HepG2 (cell line): ENCODE results near the gene TRMT1L. TPM values are rescaled to one million over a fixed set of nuclear protein-coding genes. Genes with fewer than 3 reads are reported as not detected.

Source experiments
- ATAC-seq: fragments of 200-7000 bp; cut with Tn5 transposase; 3 replicates; pipeline ENCODE4 v1.9.1; 2020; ENCODE audit warnings: mild to moderate bottlenecking, moderate library complexity
- BruUV-seq: library from RNA; stranded (reverse); fragments of 400-500 nt; replicated peaks from 2 replicates; lab custom pipeline; 2021; lab: Mats Ljungman, UMichigan
- CTCF ChIA-PET: fragments of 300-600 bp; formaldehyde crosslinking; extraction: SDS; loops from one replicate; lab custom pipeline; 2021; ENCODE audit warnings: low total read pairs, inconsistent platforms, low intra/inter-chr PET ratio; lab: Yijun Ruan, JAX
- POLR2A ChIA-PET: fragments of 350-600 bp; sonication (Branson Sonifier 250); formaldehyde crosslinking; loops from one replicate; lab custom pipeline; 2020; ENCODE audit warnings: antibody characterized with exemption, inconsistent platforms; lab: Yijun Ruan, JAX
- DNase-seq: peaks from one replicate; pipeline ENCODE4 v3.0.0-alpha.2; 2015; ENCODE audit warnings: low spot score
- FAIRE-seq: peaks from 3 replicates; lab custom pipeline; 2011; peaks lifted over from hg19 to GRCh38; lab: Jason Lieb, UNC
- H2AFZ ChIP-seq: one replicate; pipeline ENCODE4 v1.6.1; 2011; ENCODE audit warnings: low read length, inconsistent platforms
- H3K27ac ChIP-seq: fragments of 300-600 bp; 3 replicates; pipeline ENCODE4 v1.8.0; 2011; ENCODE audit warnings: mixed run types, mild to moderate bottlenecking, mixed read lengths, low read length, inconsistent platforms; ENCODE audit not compliant: insufficient read depth; ENCODE audit errors: extremely low read length
- H3K27me3 ChIP-seq, 2 experiments: fragments of 200-600 bp in 1 of 2; 2 replicates in 1 of 2; 3 replicates in 1 of 2; pipeline versions ENCODE4 v1.6.0 to v1.8.0; 2011; ENCODE audit warnings: low read length in 2 of 2, mild to moderate bottlenecking in 2 of 2, moderate library complexity in 2 of 2, inconsistent platforms in 1 of 2; ENCODE audit not compliant: insufficient read depth in 2 of 2, control insufficient read depth in 1 of 2
- H3K36me3 ChIP-seq, 2 experiments: fragments of 200-600 bp in 1 of 2; replicated peaks in 1 of 2; 2 replicates in 1 of 2; 3 replicates in 1 of 2; pipeline versions ENCODE4 v1.5.1 to v1.8.0; 2011; ENCODE audit warnings: low read length in 2 of 2, inconsistent platforms in 1 of 2; ENCODE audit not compliant: insufficient read depth in 2 of 2, control insufficient read depth in 1 of 2
- H3K4me1 ChIP-seq: 2 replicates; pipeline ENCODE4 v1.5.1; 2012; ENCODE audit warnings: low read length, inconsistent platforms; ENCODE audit not compliant: insufficient read depth
- H3K4me2 ChIP-seq: 2 replicates; pipeline ENCODE4 v1.6.0; 2011; ENCODE audit warnings: low read depth, low read length, inconsistent platforms
- H3K4me3 ChIP-seq, 3 experiments: fragments of 200-600 bp in 1 of 3; sonication (generic), shearing (Covaris generic) in 1 of 3; replicated peaks in 1 of 3; 2 replicates each; pipeline ENCODE4 v1.5.1; 2011 to 2016; ENCODE audit warnings: low read length in 3 of 3, inconsistent platforms in 2 of 3, low read depth in 2 of 3, mild to moderate bottlenecking in 2 of 3, control low read depth in 1 of 3, mixed read lengths in 1 of 3; ENCODE audit not compliant: insufficient read depth in 1 of 3
- H3K79me2 ChIP-seq: one replicate; pipeline ENCODE4 v1.6.1; 2011; ENCODE audit warnings: low read length, inconsistent platforms; ENCODE audit not compliant: insufficient read depth
- H3K9ac ChIP-seq: 2 replicates; pipeline ENCODE4 v1.6.0; 2011; ENCODE audit warnings: mild to moderate bottlenecking, low read depth, low read length, inconsistent platforms; ENCODE audit not compliant: insufficient read depth
- H3K9me3 ChIP-seq: 2 replicates; pipeline ENCODE4 v1.5.1; 2012; ENCODE audit warnings: mild to moderate bottlenecking, low read length
- H4K20me1 ChIP-seq: 2 replicates; pipeline ENCODE4 v1.6.0; 2011; ENCODE audit warnings: inconsistent platforms, mild to moderate bottlenecking, low read length, moderate library complexity; ENCODE audit not compliant: insufficient read depth
- DNMT3B ChIP-seq: conservative IDR thresholded peaks from 2 replicates; pipeline ENCODE4 v1.6.1; 2016; ENCODE audit warnings: missing biosample characterization, control low read depth
- MXI1 ChIP-seq: IDR thresholded peaks from 3 replicates; pipeline ENCODE4 v1.6.1; 2012; ENCODE audit warnings: low read depth, low read length, inconsistent platforms, borderline replicate concordance
- ZNF615 ChIP-seq: sonication (generic); formaldehyde crosslinking; IDR thresholded peaks from 2 replicates; pipeline ENCODE4 v1.5.0; 2020; ENCODE audit warnings: mild to moderate bottlenecking, missing genetic modification reagents, borderline replicate concordance
- WGBS: methylation state at CpG from one replicate; pipeline ENCODE4 v1.1.6; 2017; ENCODE audit warnings: low lambda C conversion rate; 5-methylcytosine and 5-hydroxymethylcytosine counted together
- in situ Hi-C: cut with HindIII; loops from 2 replicates; pipeline ENCODE4 v1.10.0; 2017; ENCODE audit warnings: low pct_unique_long_range_greater_than_20kb; ENCODE audit not compliant: extremely low pct_ligation_motif_present
- intact Hi-C: fragments of 100-400 bp; cut with micrococcal nuclease; formaldehyde crosslinking; loops from one replicate; pipeline ENCODE4 v1.10.0; 2022; ENCODE audit not compliant: unreplicated experiment
- polyA plus RNA-seq, 8 experiments: library from polyadenylated mRNA; depleted of rRNA in 3 of 8; stranded (reverse) in 7 of 8; unstranded in 1 of 8; fragments of >200 nt; fragmentation: Illumina TruSeq in 4 of 8; extraction: Trizol in 4 of 8; gene quantifications; 2 replicates each; pipeline versions ENCODE4 v1.2.1 to v1.2.3, GENCODE V29; 2011 to 2016; ENCODE audit warnings: low read depth in 4 of 8, missing spikeins in 1 of 8, mixed read lengths in 1 of 8; ENCODE audit not compliant: insufficient read depth in 1 of 8
- total RNA-seq, 5 experiments: library from RNA; depleted of rRNA; stranded (reverse); fragments of >200 nt; fragmentation: Illumina TruSeq; extraction: Trizol; gene quantifications; 2 replicates each; pipeline ENCODE4 v1.2.3, GENCODE V29; 2016; ENCODE audit warnings: low read depth in 1 of 5
- TF ChIP-seq, protein P1 (sequence below): sonication (generic); formaldehyde crosslinking; IDR thresholded peaks from 2 replicates; pipeline ENCODE4 v1.8.0; 2022; ENCODE audit warnings: mild to moderate bottlenecking, missing genetic modification reagents, borderline replicate concordance

The TRMT1L gene
- total and polyA plus RNA-seq, 2 of the 13 experiments (the other 11 are each of a cell fraction or from before 2014, with no cell fraction given): 17.9 to 19.2 TPM

DNA sequence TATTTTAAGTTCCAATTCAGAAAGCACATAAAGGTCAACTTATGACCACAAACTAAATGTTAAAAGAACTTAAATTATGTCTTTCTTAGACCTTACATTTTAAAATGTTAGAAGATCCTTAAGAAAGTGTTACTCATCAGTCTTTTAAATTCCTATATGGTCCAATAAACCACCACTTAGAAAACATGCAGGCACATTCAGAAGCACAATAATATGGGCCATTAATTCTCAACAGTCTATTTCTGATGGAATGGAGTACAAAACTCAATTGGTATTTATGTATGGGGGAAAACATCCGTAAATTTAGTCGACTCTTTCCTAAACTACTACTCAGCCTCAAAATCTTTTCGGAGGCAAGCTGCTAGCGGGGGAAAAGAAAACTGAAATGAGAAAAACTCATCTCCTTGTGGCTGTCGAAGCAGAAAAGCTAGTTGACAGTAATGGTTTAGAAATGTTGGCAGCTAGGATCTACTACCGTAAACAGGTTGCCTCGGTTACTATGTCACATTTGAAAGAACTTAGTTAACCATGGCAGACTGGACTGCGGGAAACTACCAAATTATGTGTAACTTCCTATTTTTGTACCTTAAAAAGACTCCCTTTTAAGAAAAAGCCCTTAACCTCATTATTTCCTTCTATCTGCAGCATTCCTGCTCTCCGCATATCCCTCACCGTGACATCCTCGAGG is 1.0 kb downstream of the TRMT1L start:
- no peak for ATAC-seq
- no peaks in the 10 kb centered on the region for H3K9me3 ChIP-seq
- DNase-seq: no peak
- no peak overlapping the region for H2AFZ ChIP-seq
- WGBS: 5% methylated on average over 11 of the region's 11 CpGs
- peaks cover 20% of the 10 kb centered on the region for H3K79me2 ChIP-seq
- no peaks in the 10 kb centered on the region for H4K20me1 ChIP-seq
- peak overlapping the region; percentile 92 to 94 (median 93) for H3K4me3 ChIP-seq
- peak overlapping the region; percentile 91 for H3K27ac ChIP-seq
- in situ Hi-C loops (no loop called here), intact Hi-C loops (loop anchor here (2.0 to 5.0 kb wide), 5 partner anchors 15 to 1219 kb away; partner anchors contain the start of genes EDEM3, IVNS1ABP, ODR4 and RNF2)
- H3K4me2 ChIP-seq: peak overlapping the region; percentile 80
- peaks cover 0 to 1% of the 10 kb centered on the region in 2 experiments; a peak in 2 of 5 replicates for H3K36me3 ChIP-seq
- peak overlapping the region; percentile 88 for H3K9ac ChIP-seq
- H3K27me3 ChIP-seq: no peaks in the 10 kb centered on the region; a peak in 1 of 5 replicates
- BruUV-seq: no TSS peak
- TF ChIP-seq, protein P1, sequence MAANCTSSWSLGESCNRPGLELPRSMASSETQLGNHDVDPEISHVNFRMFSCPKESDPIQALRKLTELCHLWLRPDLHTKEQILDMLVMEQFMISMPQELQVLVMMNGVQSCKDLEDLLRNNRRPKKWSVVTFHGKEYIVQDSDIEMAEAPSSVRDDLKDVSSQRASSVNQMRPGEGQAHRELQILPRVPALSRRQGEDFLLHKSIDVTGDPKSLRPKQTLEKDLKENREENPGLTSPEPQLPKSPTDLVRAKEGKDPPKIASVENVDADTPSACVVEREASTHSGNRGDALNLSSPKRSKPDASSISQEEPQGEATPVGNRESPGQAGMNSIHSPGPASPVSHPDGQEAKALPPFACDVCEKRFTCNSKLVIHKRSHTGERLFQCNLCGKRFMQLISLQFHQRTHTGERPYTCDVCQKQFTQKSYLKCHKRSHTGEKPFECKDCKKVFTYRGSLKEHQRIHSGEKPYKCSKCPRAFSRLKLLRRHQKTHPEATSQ (CRISPR knock-in tag): no peak
- no peak for TF ChIP-seq ZNF615 (CRISPR knock-in tag)
- TF ChIP-seq MXI1: no peak
- no peak for TF ChIP-seq DNMT3B (CRISPR knock-in tag)
- ChIA-PET CTCF (no interaction called here), POLR2A (interaction anchor here (0.6 to 2.5 kb wide), 5 partner anchors 14 to 178 kb away, joined by 3 to 13 read pairs (median 4); partner anchors contain the start of genes IVNS1ABP and RNF2)
- H3K4me1 ChIP-seq: peaks cover 26% of the 10 kb centered on the region
- FAIRE-seq: no peak
